DND-41 (cell line): ENCODE measurements around the gene TNIK.

Experiments used
- ATAC-seq: fragments of 200-7000 bp; cut with Tn5 transposase; 3 replicates; pipeline ENCODE4 v1.9.1; 2021; ENCODE audit warnings: low read depth; ENCODE audit not compliant: insufficient read depth
- DNase-seq: peaks from one replicate; pipeline ENCODE4 v3.0.0-alpha.2; 2020
- H2AFZ ChIP-seq: 2 replicates; pipeline ENCODE4 v1.6.0; 2012; ENCODE audit warnings: low read depth, low read length
- H3K27ac ChIP-seq: 2 replicates; pipeline ENCODE4 v1.5.1; 2012; ENCODE audit warnings: low read length, inconsistent platforms
- H3K27me3 ChIP-seq: fragments of 200-600 bp; sonication (generic); 2 replicates; pipeline ENCODE4 v1.6.0; 2012; ENCODE audit warnings: low read length, mild to moderate bottlenecking, inconsistent platforms; ENCODE audit not compliant: insufficient read depth, poor library complexity
- H3K36me3 ChIP-seq: 2 replicates; pipeline ENCODE4 v1.5.1; 2012; ENCODE audit warnings: low read length, inconsistent platforms; ENCODE audit not compliant: insufficient read depth
- H3K4me1 ChIP-seq: 2 replicates; pipeline ENCODE4 v1.5.1; 2012; ENCODE audit warnings: mild to moderate bottlenecking, low read length; ENCODE audit not compliant: insufficient read depth
- H3K4me2 ChIP-seq: 2 replicates; pipeline ENCODE4 v1.6.0; 2012; ENCODE audit warnings: mild to moderate bottlenecking, moderate library complexity, low read length, inconsistent platforms; ENCODE audit not compliant: insufficient read depth
- H3K4me3 ChIP-seq, 2 experiments: fragments of 200-600 bp in 1 of 2; shearing (Covaris generic) in 1 of 2; 2 replicates each; pipeline ENCODE4 v1.5.1; 2012 to 2016; ENCODE audit warnings: inconsistent platforms in 2 of 2, low read length in 2 of 2, mild to moderate bottlenecking in 2 of 2, low read depth in 1 of 2, moderate library complexity in 1 of 2
- H3K79me2 ChIP-seq: 2 replicates; pipeline ENCODE4 v1.6.0; 2012; ENCODE audit warnings: low read length, inconsistent platforms; ENCODE audit not compliant: insufficient read depth
- H3K9ac ChIP-seq: 2 replicates; pipeline ENCODE4 v1.6.0; 2012; ENCODE audit warnings: low read depth, mild to moderate bottlenecking, inconsistent platforms, low read length, moderate library complexity
- H3K9me3 ChIP-seq: 2 replicates; pipeline ENCODE4 v1.5.1; 2012; ENCODE audit warnings: low read length, moderate library complexity, mild to moderate bottlenecking, inconsistent platforms; ENCODE audit not compliant: insufficient read depth, severe bottlenecking
- H4K20me1 ChIP-seq: 2 replicates; pipeline ENCODE4 v1.6.0; 2012; ENCODE audit warnings: low read length; ENCODE audit not compliant: insufficient read depth
- CTCF ChIP-seq: IDR thresholded peaks from 2 replicates; pipeline ENCODE4 v1.5.1; 2012; ENCODE audit warnings: borderline replicate concordance, low read length, moderate library complexity, mild to moderate bottlenecking; ENCODE audit not compliant: poor library complexity, severe bottlenecking; ENCODE audit errors: extremely low read depth
- EZH2 ChIP-seq: IDR thresholded peaks from 3 replicates; pipeline ENCODE4 v1.6.1; 2012; ENCODE audit warnings: borderline replicate concordance, low read depth, mild to moderate bottlenecking, moderate library complexity, low read length, inconsistent platforms; ENCODE audit not compliant: severe bottlenecking

The TNIK gene

GRCh38 chr3:171489348-171489747 is 29.1 kb upstream of the TNIK start:
- H4K20me1 ChIP-seq = no peaks in the 10 kb centered on the region
- no peak overlapping the region for H2AFZ ChIP-seq
- no peaks in the 10 kb centered on the region for H3K36me3 ChIP-seq
- H3K79me2 ChIP-seq = no peaks in the 10 kb centered on the region
- no peak overlapping the region for H3K4me3 ChIP-seq
- no peak overlapping the region for H3K4me2 ChIP-seq
- no peak overlapping the region for H3K9ac ChIP-seq
- no peak overlapping the region for H3K27ac ChIP-seq
- no peaks in the 10 kb centered on the region for H3K27me3 ChIP-seq
- no peak for ATAC-seq
- H3K9me3 ChIP-seq = no peaks in the 10 kb centered on the region
- no peaks in the 10 kb centered on the region for H3K4me1 ChIP-seq
- no peak for TF ChIP-seq EZH2
- no peak for TF ChIP-seq CTCF
- no peak for DNase-seq

GRCh38 chr3:171488479-171488878 is 28.3 kb upstream of the TNIK start:
- Histone ChIP-seq H2AFZ (no peak overlapping the region), H3K4me2 (no peak overlapping the region), H3K27me3 (no peaks in the 10 kb centered on the region), H3K9me3 (no peaks in the 10 kb centered on the region), H3K36me3 (no peaks in the 10 kb centered on the region), H3K27ac (no peak overlapping the region), H3K9ac (no peak overlapping the region), H3K4me3 (no peak overlapping the region), H3K79me2 (no peaks in the 10 kb centered on the region), H4K20me1 (no peaks in the 10 kb centered on the region), H3K4me1 (no peaks in the 10 kb centered on the region)
- TF ChIP-seq EZH2 = no peak
- TF ChIP-seq CTCF = no peak
- no peak for ATAC-seq
- DNase-seq = no peak

- no peak for DNase-seq
- Histone ChIP-seq H3K27ac (no peak overlapping the region), H3K27me3 (no peaks in the 10 kb centered on the region), H3K4me3 (no peak overlapping the region), H3K9me3 (no peaks in the 10 kb centered on the region), H2AFZ (no peak overlapping the region), H4K20me1 (no peaks in the 10 kb centered on the region), H3K79me2 (no peaks in the 10 kb centered on the region), H3K4me1 (no peaks in the 10 kb centered on the region), H3K36me3 (no peaks in the 10 kb centered on the region), H3K4me2 (no peak overlapping the region), H3K9ac (no peak overlapping the region)
- no peak for TF ChIP-seq EZH2
- no peak for TF ChIP-seq CTCF
- ATAC-seq = no peak
These were observed 27.2 kb upstream of the TNIK start for GRCh38 chr3:171487382-171487781.

- DNase-seq = no peak
- H3K9ac ChIP-seq = no peak overlapping the region
These were observed 25.1 kb upstream of the TNIK start for GRCh38 chr3:171485338-171485737.

More at GRCh38 chr3:171485338-171485737, 25.1 kb upstream of the TNIK start:
- H2AFZ ChIP-seq = no peak overlapping the region
- no peak overlapping the region for H3K4me3 ChIP-seq
- no peaks in the 10 kb centered on the region for H4K20me1 ChIP-seq
- no peaks in the 10 kb centered on the region for H3K9me3 ChIP-seq
- no peak for ATAC-seq
- H3K79me2 ChIP-seq = no peaks in the 10 kb centered on the region
- H3K4me2 ChIP-seq = no peak overlapping the region
- H3K27me3 ChIP-seq = no peaks in the 10 kb centered on the region
- no peaks in the 10 kb centered on the region for H3K4me1 ChIP-seq
- H3K36me3 ChIP-seq = no peaks in the 10 kb centered on the region
- TF ChIP-seq EZH2 (no peak), CTCF (no peak)
- no peak overlapping the region for H3K27ac ChIP-seq
